ENCODE measurements around the gene ATP10A. TPM values are rescaled to one million over a fixed set of nuclear protein-coding genes. Genes with fewer than 3 reads are reported as not detected.

Gene ATP10A
- total RNA-seq, 6 experiments from 2014 or later, result 31.0 to 39.5 (median 33.9) TPM

DNA sequence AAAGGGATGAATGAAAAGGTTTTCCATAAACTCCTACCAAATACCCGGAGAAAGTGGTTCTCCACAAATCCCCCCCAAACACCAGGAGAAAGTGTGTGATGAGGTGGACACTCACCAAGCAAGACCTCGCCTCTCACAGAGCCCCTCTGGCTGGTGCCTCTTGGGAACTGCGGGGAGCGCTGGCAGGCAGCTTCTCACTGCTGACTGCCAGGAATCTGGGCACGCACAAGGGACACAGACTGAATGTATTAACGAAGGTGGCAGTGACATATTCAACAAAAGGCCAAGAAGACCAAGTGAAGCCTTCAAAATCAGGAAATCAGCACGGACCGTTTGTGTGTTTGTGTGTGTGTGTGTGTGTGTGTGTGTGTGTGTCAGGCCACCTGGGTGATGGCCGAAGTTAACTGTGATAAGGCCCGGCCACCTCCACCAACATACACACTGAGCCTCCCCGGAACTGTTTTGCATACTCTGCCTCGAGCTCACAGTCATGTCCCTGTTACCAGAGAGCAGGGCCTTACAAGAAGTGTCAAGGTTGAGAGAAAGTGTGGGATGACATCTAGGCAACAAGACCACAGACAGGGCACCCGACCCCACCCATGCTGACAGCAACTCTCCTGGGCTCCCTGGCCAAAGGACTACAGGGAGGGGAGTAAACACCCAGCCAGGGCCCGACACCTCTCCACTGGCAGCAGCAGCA, 18.0 kb downstream of the ATP10A start:
- Mint-ChIP-seq H3K27ac (peak overlapping the region; percentile 70), H3K4me3 (no peak overlapping the region)

DNA sequence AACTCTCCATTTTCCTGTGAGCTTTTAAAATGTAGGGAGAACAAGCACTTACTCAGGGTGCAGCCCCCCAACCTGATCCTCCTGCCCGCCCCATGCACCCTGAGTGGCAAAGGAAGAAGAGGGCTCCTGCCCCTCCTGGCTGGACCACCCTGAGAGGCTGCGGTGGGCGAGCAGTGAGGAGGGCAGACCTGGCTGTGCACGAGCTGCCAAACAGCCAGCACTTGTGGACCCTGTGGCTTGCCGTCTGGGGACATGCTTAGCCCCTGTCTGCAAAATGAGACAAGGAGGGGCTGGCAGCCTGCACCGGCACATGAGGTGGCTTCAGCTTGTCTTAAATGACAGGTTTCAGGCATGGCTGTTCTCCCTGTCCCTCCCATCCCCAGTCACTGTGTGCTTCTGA, 18.6 kb downstream of the ATP10A start:
- peaks cover 7% of the 10 kb centered on the region for H3K27me3 Mint-ChIP-seq (ENCODE audit: insufficient read depth)
- peaks cover 47% of the 10 kb centered on the region for H3K4me1 Mint-ChIP-seq (ENCODE audit: low read depth)
- TF ChIP-seq, protein P1, sequence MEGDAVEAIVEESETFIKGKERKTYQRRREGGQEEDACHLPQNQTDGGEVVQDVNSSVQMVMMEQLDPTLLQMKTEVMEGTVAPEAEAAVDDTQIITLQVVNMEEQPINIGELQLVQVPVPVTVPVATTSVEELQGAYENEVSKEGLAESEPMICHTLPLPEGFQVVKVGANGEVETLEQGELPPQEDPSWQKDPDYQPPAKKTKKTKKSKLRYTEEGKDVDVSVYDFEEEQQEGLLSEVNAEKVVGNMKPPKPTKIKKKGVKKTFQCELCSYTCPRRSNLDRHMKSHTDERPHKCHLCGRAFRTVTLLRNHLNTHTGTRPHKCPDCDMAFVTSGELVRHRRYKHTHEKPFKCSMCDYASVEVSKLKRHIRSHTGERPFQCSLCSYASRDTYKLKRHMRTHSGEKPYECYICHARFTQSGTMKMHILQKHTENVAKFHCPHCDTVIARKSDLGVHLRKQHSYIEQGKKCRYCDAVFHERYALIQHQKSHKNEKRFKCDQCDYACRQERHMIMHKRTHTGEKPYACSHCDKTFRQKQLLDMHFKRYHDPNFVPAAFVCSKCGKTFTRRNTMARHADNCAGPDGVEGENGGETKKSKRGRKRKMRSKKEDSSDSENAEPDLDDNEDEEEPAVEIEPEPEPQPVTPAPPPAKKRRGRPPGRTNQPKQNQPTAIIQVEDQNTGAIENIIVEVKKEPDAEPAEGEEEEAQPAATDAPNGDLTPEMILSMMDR (IDR thresholded peaks at IDR 0.05), result no peak
- H3K9me3 Mint-ChIP-seq, result no peaks in the 10 kb centered on the region
- no peak overlapping the region for H3K4me3 Mint-ChIP-seq
- DNase-seq, result no peak
- no peak overlapping the region; the same call in 1 of the 2 replicates for H3K27ac Mint-ChIP-seq
- H3K36me3 Mint-ChIP-seq (ENCODE audit: low read depth), result peaks cover 5% of the 10 kb centered on the region; the same call in 1 of the 2 replicates

More for the DNA sequence above, 18.0 kb downstream of the ATP10A start:
- peaks cover 7% of the 10 kb centered on the region for H3K27me3 Mint-ChIP-seq (ENCODE audit: insufficient read depth)
- TF ChIP-seq, protein P1 (IDR thresholded peaks at IDR 0.05), result no peak
- peaks cover 53% of the 10 kb centered on the region for H3K4me1 Mint-ChIP-seq (ENCODE audit: low read depth)
- no peaks in the 10 kb centered on the region for H3K9me3 Mint-ChIP-seq
- no peak for DNase-seq
- H3K36me3 Mint-ChIP-seq (ENCODE audit: low read depth), result peaks cover 5% of the 10 kb centered on the region; the same call in 1 of the 2 replicates

- H3K27me3 Mint-ChIP-seq (ENCODE audit: insufficient read depth), result peaks cover 4% of the 10 kb centered on the region
- H3K36me3 Mint-ChIP-seq (ENCODE audit: low read depth), result peaks cover 5% of the 10 kb centered on the region; the same call in 1 of the 2 replicates
- DNase-seq, result no peak
- TF ChIP-seq, protein P1 (IDR thresholded peaks at IDR 0.05), result no peak
- peaks cover 42% of the 10 kb centered on the region for H3K4me1 Mint-ChIP-seq (ENCODE audit: low read depth)
- no peak overlapping the region for H3K4me3 Mint-ChIP-seq
- H3K9me3 Mint-ChIP-seq, result no peaks in the 10 kb centered on the region
- no peak overlapping the region; the same call in 1 of the 2 replicates for H3K27ac Mint-ChIP-seq
These were observed 19.1 kb downstream of the ATP10A start for GRCh38 chr15:25844076-25844475.

DNA sequence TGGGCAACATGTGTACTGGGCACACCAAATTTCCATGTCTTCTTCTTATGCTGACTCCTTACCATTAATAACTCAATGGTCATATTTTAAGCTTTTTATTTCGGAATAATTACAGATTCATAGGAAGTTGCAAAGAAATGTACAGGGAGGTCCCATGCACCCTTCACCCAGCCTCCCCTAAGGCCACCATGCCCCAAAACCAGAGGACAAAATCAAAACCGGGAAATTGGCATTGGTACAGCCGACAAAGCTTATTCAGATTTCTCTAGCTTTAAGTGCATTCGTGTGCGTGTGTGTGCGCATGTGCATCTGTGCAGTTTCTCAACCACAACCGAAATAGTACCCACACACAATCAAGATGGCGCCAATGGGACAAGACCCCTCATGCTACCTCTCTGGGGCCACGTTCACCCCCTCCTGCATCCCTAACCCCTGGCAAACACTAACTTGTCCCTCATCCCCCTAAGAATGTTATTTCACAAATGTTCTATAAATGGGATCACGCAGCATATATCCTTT, 23.4 kb downstream of the ATP10A start:
- Mint-ChIP-seq H3K9me3 (no peaks in the 10 kb centered on the region), H3K27me3 (ENCODE audit: insufficient read depth) (no peaks in the 10 kb centered on the region; the same call in none of the 2 replicates), H3K4me3 (no peak overlapping the region), H3K27ac (no peak overlapping the region), H3K4me1 (ENCODE audit: low read depth) (peaks cover 7% of the 10 kb centered on the region; the same call in 1 of the 2 replicates), H3K36me3 (ENCODE audit: low read depth) (peaks cover 11% of the 10 kb centered on the region)
- DNase-seq, result no peak
- TF ChIP-seq, protein P1 (IDR thresholded peaks at IDR 0.05), result no peak

DNA sequence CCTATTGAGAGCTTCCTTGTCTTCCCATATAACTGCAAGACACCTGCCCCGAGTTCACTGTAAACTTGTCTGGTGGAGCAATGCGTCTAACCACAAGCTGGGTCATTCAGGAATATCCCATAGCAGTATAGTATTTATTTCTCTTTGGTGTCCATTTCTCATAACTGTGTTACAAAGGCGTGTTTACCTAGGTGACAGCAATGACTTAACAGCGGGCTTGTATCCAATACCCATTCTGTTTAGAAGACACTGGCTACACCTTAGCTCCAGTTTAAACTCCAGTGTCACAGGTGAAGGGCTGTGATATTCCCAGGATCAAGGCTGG, 24.3 kb downstream of the ATP10A start:
- DNase-seq, result no peak
- Mint-ChIP-seq H3K27ac (no peak overlapping the region), H3K36me3 (ENCODE audit: low read depth) (peaks cover 9% of the 10 kb centered on the region), H3K4me1 (ENCODE audit: low read depth) (peaks cover 3% of the 10 kb centered on the region; the same call in 1 of the 2 replicates), H3K9me3 (no peaks in the 10 kb centered on the region), H3K4me3 (no peak overlapping the region), H3K27me3 (ENCODE audit: insufficient read depth) (no peaks in the 10 kb centered on the region; the same call in none of the 2 replicates)
- TF ChIP-seq, protein P1 (IDR thresholded peaks at IDR 0.05), result no peak
